HepG2 (cell line): Measurements from ENCODE around the gene TRAPPC12. TPM values are rescaled to one million over a fixed set of nuclear protein-coding genes. Genes with fewer than 3 reads are reported as not detected.
A peak's percentile ranks its signal among the peaks of the same experiment; 100 is the strongest.

Experiments
- ATAC-seq: fragments of 200-7000 bp; cut with Tn5 transposase; 3 replicates; pipeline ENCODE4 v1.9.1; 2020; ENCODE audit warnings: mild to moderate bottlenecking, moderate library complexity
- BruUV-seq: library from RNA; stranded (reverse); fragments of 400-500 nt; replicated peaks from 2 replicates; lab custom pipeline; 2021; lab: Mats Ljungman, UMichigan
- CTCF ChIA-PET: fragments of 300-600 bp; formaldehyde crosslinking; extraction: SDS; loops from one replicate; lab custom pipeline; 2021; ENCODE audit warnings: low total read pairs, inconsistent platforms, low intra/inter-chr PET ratio; lab: Yijun Ruan, JAX
- POLR2A ChIA-PET: fragments of 350-600 bp; sonication (Branson Sonifier 250); formaldehyde crosslinking; loops from one replicate; lab custom pipeline; 2020; ENCODE audit warnings: antibody characterized with exemption, inconsistent platforms; lab: Yijun Ruan, JAX
- DNase-seq: peaks from one replicate; pipeline ENCODE4 v3.0.0-alpha.2; 2015; ENCODE audit warnings: low spot score
- FAIRE-seq: peaks from 3 replicates; lab custom pipeline; 2011; peaks lifted over from hg19 to GRCh38; lab: Jason Lieb, UNC
- H2AFZ ChIP-seq: one replicate; pipeline ENCODE4 v1.6.1; 2011; ENCODE audit warnings: low read length, inconsistent platforms
- H3K27ac ChIP-seq: fragments of 300-600 bp; 3 replicates; pipeline ENCODE4 v1.8.0; 2011; ENCODE audit warnings: mixed run types, mild to moderate bottlenecking, mixed read lengths, low read length, inconsistent platforms; ENCODE audit not compliant: insufficient read depth; ENCODE audit errors: extremely low read length
- H3K27me3 ChIP-seq, 2 experiments: fragments of 200-600 bp in 1 of 2; 2 replicates in 1 of 2; 3 replicates in 1 of 2; pipeline versions ENCODE4 v1.6.0 to v1.8.0; 2011; ENCODE audit warnings: low read length in 2 of 2, mild to moderate bottlenecking in 2 of 2, moderate library complexity in 2 of 2, inconsistent platforms in 1 of 2; ENCODE audit not compliant: insufficient read depth in 2 of 2, control insufficient read depth in 1 of 2
- H3K36me3 ChIP-seq, 2 experiments: fragments of 200-600 bp in 1 of 2; replicated peaks in 1 of 2; 2 replicates in 1 of 2; 3 replicates in 1 of 2; pipeline versions ENCODE4 v1.5.1 to v1.8.0; 2011; ENCODE audit warnings: low read length in 2 of 2, inconsistent platforms in 1 of 2; ENCODE audit not compliant: insufficient read depth in 2 of 2, control insufficient read depth in 1 of 2
- H3K4me1 ChIP-seq: 2 replicates; pipeline ENCODE4 v1.5.1; 2012; ENCODE audit warnings: low read length, inconsistent platforms; ENCODE audit not compliant: insufficient read depth
- H3K4me2 ChIP-seq: 2 replicates; pipeline ENCODE4 v1.6.0; 2011; ENCODE audit warnings: low read depth, low read length, inconsistent platforms
- H3K4me3 ChIP-seq, 3 experiments: fragments of 200-600 bp in 1 of 3; sonication (generic), shearing (Covaris generic) in 1 of 3; replicated peaks in 1 of 3; 2 replicates each; pipeline ENCODE4 v1.5.1; 2011 to 2016; ENCODE audit warnings: low read length in 3 of 3, inconsistent platforms in 2 of 3, low read depth in 2 of 3, mild to moderate bottlenecking in 2 of 3, control low read depth in 1 of 3, mixed read lengths in 1 of 3; ENCODE audit not compliant: insufficient read depth in 1 of 3
- H3K79me2 ChIP-seq: one replicate; pipeline ENCODE4 v1.6.1; 2011; ENCODE audit warnings: low read length, inconsistent platforms; ENCODE audit not compliant: insufficient read depth
- H3K9ac ChIP-seq: 2 replicates; pipeline ENCODE4 v1.6.0; 2011; ENCODE audit warnings: mild to moderate bottlenecking, low read depth, low read length, inconsistent platforms; ENCODE audit not compliant: insufficient read depth
- H3K9me3 ChIP-seq: 2 replicates; pipeline ENCODE4 v1.5.1; 2012; ENCODE audit warnings: mild to moderate bottlenecking, low read length
- H4K20me1 ChIP-seq: 2 replicates; pipeline ENCODE4 v1.6.0; 2011; ENCODE audit warnings: inconsistent platforms, mild to moderate bottlenecking, low read length, moderate library complexity; ENCODE audit not compliant: insufficient read depth
- ASH2L ChIP-seq: fragments of 300-600, 200-600 bp; sonication (generic); IDR thresholded peaks from 2 replicates; pipeline ENCODE4 v1.7.0; 2017; ENCODE audit warnings: low read depth, mild to moderate bottlenecking, moderate library complexity, mixed read lengths, low read length; ENCODE audit not compliant: insufficient read length
- CSRNP1 ChIP-seq: sonication (generic); formaldehyde crosslinking; IDR thresholded peaks from 2 replicates; pipeline ENCODE4 v1.8.1; 2023; ENCODE audit warnings: mild to moderate bottlenecking, missing genetic modification reagents
- ELF1 ChIP-seq: sonication (generic); formaldehyde crosslinking; IDR thresholded peaks from 2 replicates; pipeline ENCODE4 v1.4.0; 2020; ENCODE audit warnings: missing genetic modification reagents
- GPN1 ChIP-seq: sonication (generic); formaldehyde crosslinking; IDR thresholded peaks from 2 replicates; pipeline ENCODE4 v1.5.1; 2020; ENCODE audit warnings: missing genetic modification reagents, borderline replicate concordance
- HIVEP1 ChIP-seq: sonication (generic); formaldehyde crosslinking; IDR thresholded peaks from 2 replicates; pipeline ENCODE4 v1.4.0; 2020; ENCODE audit warnings: mild to moderate bottlenecking, missing genetic modification reagents
- HOXD1 ChIP-seq: sonication (generic); formaldehyde crosslinking; IDR thresholded peaks from 2 replicates; pipeline ENCODE4 v1.5.0; 2020; ENCODE audit warnings: missing genetic modification reagents
- KLF11 ChIP-seq: IDR thresholded peaks from 2 replicates; pipeline ENCODE4 v1.6.1; 2016; ENCODE audit warnings: missing compliant biosample characterization
- MAFF ChIP-seq: IDR thresholded peaks from 2 replicates; pipeline ENCODE4 v1.6.1; 2011; ENCODE audit warnings: low read depth, low read length, improper control_type of control experiment
- PITX1 ChIP-seq: sonication (generic); formaldehyde crosslinking; IDR thresholded peaks from 2 replicates; pipeline ENCODE4 v1.5.1; 2020; ENCODE audit warnings: mild to moderate bottlenecking, missing genetic modification reagents
- ZBTB20 ChIP-seq: sonication (generic); formaldehyde crosslinking; IDR thresholded peaks from 2 replicates; pipeline ENCODE4 v1.8.1; 2023; ENCODE audit warnings: missing genetic modification reagents, low read depth, mild to moderate bottlenecking, borderline replicate concordance
- ZNF274 ChIP-seq: sonication (generic); formaldehyde crosslinking; IDR thresholded peaks from 2 replicates; pipeline ENCODE4 v1.5.1; 2020; ENCODE audit warnings: mild to moderate bottlenecking, missing genetic modification reagents
- ZNF530 ChIP-seq: sonication (generic); formaldehyde crosslinking; IDR thresholded peaks from 2 replicates; pipeline ENCODE4 v1.5.0; 2020; ENCODE audit warnings: low read depth, mild to moderate bottlenecking, missing genetic modification reagents
- ZNF709 ChIP-seq: sonication (generic); formaldehyde crosslinking; IDR thresholded peaks from 2 replicates; pipeline ENCODE4 v1.5.0; 2020; ENCODE audit warnings: mild to moderate bottlenecking, missing genetic modification reagents
- WGBS: methylation state at CpG from one replicate; pipeline ENCODE4 v1.1.6; 2017; ENCODE audit warnings: low lambda C conversion rate; 5-methylcytosine and 5-hydroxymethylcytosine counted together
- in situ Hi-C: cut with HindIII; loops from 2 replicates; pipeline ENCODE4 v1.10.0; 2017; ENCODE audit warnings: low pct_unique_long_range_greater_than_20kb; ENCODE audit not compliant: extremely low pct_ligation_motif_present
- intact Hi-C: fragments of 100-400 bp; cut with micrococcal nuclease; formaldehyde crosslinking; loops from one replicate; pipeline ENCODE4 v1.10.0; 2022; ENCODE audit not compliant: unreplicated experiment
- polyA plus RNA-seq, 8 experiments: library from polyadenylated mRNA; depleted of rRNA in 3 of 8; stranded (reverse) in 7 of 8; unstranded in 1 of 8; fragments of >200 nt; fragmentation: Illumina TruSeq in 4 of 8; extraction: Trizol in 4 of 8; gene quantifications; 2 replicates each; pipeline versions ENCODE4 v1.2.1 to v1.2.3, GENCODE V29; 2011 to 2016; ENCODE audit warnings: low read depth in 4 of 8, missing spikeins in 1 of 8, mixed read lengths in 1 of 8; ENCODE audit not compliant: insufficient read depth in 1 of 8
- total RNA-seq, 5 experiments: library from RNA; depleted of rRNA; stranded (reverse); fragments of >200 nt; fragmentation: Illumina TruSeq; extraction: Trizol; gene quantifications; 2 replicates each; pipeline ENCODE4 v1.2.3, GENCODE V29; 2016; ENCODE audit warnings: low read depth in 1 of 5
- TF ChIP-seq, protein P1 (sequence below): sonication (generic); formaldehyde crosslinking; IDR thresholded peaks from 2 replicates; pipeline ENCODE4 v1.4.0; 2020; ENCODE audit warnings: mild to moderate bottlenecking, missing genetic modification reagents, borderline replicate concordance
- TF ChIP-seq, protein P2 (sequence below): sonication (generic); formaldehyde crosslinking; IDR thresholded peaks from 2 replicates; pipeline ENCODE4 v1.4.0; 2020; ENCODE audit warnings: low read depth, mild to moderate bottlenecking, missing genetic modification reagents
- TF ChIP-seq, protein P3 (sequence below): IDR thresholded peaks from 2 replicates; pipeline ENCODE4 v1.6.1; 2018; ENCODE audit warnings: missing genetic modification reagents, mild to moderate bottlenecking, missing compliant biosample characterization

The TRAPPC12 gene
- total and polyA plus RNA-seq, 2 of the 13 experiments (the other 11 are each of a cell fraction or from before 2014, with no cell fraction given) = 46.4 to 97.7 TPM

DNA sequence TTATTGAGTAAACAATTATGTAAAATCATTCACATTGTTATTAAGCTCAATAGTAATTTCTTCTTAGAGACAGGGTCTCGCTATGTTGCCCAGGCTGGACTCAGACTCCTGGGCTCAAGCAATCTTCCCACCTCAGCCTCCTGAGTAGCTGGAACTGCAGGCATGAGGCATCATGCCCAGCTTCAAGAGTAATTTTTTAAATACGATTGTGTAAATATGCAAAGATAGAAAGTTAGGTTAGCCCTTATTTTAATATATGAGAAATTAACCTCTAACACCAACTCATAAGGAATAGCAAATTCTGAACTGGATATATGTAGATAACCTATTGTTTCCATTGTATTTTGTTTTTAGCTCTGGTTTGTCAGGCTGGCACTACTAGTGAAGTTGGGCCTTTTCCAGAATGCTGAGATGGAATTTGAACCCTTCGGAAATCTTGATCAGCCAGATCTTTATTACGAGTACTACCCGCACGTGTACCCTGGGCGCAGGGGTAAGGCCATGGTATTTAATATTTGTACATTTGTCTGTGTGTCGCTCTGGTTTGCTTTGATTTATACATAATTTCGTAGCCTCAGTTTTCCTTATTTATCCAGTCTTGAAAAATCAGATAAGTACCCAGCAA lies 44.8 kb downstream of the TRAPPC12 start:
- in situ Hi-C loops = no loop called here
- POLR2A ChIA-PET = interaction anchor here (1.1 to 2.6 kb wide), 6 partner anchors 44 to 134 kb away, joined by 6 to 16 read pairs (median 6); partner anchors contain the start of genes EIPR1, RNASEH1 and TRAPPC12
- WGBS = 92% methylated on average over 9 of the region's 9 CpGs
- TF ChIP-seq CSRNP1 (CRISPR knock-in tag) (0 out of 2 replicates have a peak, but pooled peaks have one; percentile 28), GPN1 (CRISPR knock-in tag) (no peak), KLF11 (CRISPR knock-in tag) (no peak), HIVEP1 (CRISPR knock-in tag) (no peak), MAFF (no peak), ZNF274 (CRISPR knock-in tag) (no peak), ZNF709 (no peak), HOXD1 (no peak), ZNF530 (CRISPR knock-in tag) (no peak), ELF1 (CRISPR knock-in tag) (no peak), ASH2L (no peak), PITX1 (no peak), ZBTB20 (CRISPR knock-in tag) (0 out of 2 replicates have a peak, but pooled peaks have one; percentile 26)
- TF ChIP-seq, protein P1, sequence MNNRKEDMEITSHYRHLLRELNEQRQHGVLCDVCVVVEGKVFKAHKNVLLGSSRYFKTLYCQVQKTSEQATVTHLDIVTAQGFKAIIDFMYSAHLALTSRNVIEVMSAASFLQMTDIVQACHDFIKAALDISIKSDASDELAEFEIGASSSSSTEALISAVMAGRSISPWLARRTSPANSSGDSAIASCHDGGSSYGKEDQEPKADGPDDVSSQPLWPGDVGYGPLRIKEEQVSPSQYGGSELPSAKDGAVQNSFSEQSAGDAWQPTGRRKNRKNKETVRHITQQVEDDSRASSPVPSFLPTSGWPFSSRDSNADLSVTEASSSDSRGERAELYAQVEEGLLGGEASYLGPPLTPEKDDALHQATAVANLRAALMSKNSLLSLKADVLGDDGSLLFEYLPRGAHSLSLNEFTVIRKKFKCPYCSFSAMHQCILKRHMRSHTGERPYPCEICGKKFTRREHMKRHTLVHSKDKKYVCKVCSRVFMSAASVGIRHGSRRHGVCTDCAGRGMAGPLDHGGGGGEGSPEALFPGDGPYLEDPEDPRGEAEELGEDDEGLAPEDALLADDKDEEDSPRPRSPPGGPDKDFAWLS = no peak
- TF ChIP-seq, protein P2, sequence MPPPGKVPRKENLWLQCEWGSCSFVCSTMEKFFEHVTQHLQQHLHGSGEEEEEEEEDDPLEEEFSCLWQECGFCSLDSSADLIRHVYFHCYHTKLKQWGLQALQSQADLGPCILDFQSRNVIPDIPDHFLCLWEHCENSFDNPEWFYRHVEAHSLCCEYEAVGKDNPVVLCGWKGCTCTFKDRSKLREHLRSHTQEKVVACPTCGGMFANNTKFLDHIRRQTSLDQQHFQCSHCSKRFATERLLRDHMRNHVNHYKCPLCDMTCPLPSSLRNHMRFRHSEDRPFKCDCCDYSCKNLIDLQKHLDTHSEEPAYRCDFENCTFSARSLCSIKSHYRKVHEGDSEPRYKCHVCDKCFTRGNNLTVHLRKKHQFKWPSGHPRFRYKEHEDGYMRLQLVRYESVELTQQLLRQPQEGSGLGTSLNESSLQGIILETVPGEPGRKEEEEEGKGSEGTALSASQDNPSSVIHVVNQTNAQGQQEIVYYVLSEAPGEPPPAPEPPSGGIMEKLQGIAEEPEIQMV = no peak
- TF ChIP-seq, protein P3, sequence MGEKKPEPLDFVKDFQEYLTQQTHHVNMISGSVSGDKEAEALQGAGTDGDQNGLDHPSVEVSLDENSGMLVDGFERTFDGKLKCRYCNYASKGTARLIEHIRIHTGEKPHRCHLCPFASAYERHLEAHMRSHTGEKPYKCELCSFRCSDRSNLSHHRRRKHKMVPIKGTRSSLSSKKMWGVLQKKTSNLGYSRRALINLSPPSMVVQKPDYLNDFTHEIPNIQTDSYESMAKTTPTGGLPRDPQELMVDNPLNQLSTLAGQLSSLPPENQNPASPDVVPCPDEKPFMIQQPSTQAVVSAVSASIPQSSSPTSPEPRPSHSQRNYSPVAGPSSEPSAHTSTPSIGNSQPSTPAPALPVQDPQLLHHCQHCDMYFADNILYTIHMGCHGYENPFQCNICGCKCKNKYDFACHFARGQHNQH (CRISPR knock-in tag) = no peak

More for the DNA sequence above, 44.8 kb downstream of the TRAPPC12 start:
- BruUV-seq = no TSS peak
- Histone ChIP-seq H4K20me1 (no peaks in the 10 kb centered on the region), H3K4me3 (no peak overlapping the region), H3K9ac (no peak overlapping the region), H3K9me3 (no peaks in the 10 kb centered on the region), H3K36me3 (peaks cover 39 to 80% of the 10 kb centered on the region in 2 experiments), H2AFZ (no peak overlapping the region), H3K4me1 (peaks cover 16% of the 10 kb centered on the region), H3K79me2 (no peaks in the 10 kb centered on the region), H3K4me2 (no peak overlapping the region), H3K27ac (no peak overlapping the region), H3K27me3 (no peaks in the 10 kb centered on the region)
- DNase-seq = no peak
- intact Hi-C loops = loop anchor here (1.0 kb wide), 3 partner anchors 38 to 227 kb away; no protein-coding TSS in a partner anchor
- no peak; the same call in 2 of the 3 replicates for ATAC-seq
- CTCF ChIA-PET = interaction anchor here (0.7 to 2.0 kb wide), 3 partner anchors 38 to 227 kb away, joined by 3 to 9 read pairs (median 8); no protein-coding TSS in a partner anchor
- no peak for FAIRE-seq
